AG04450 (cell line): ENCODE results near the gene STK11IP. TPM values are rescaled to one million over a fixed set of nuclear protein-coding genes. Genes with fewer than 3 reads are reported as not detected.

Source experiments
- CTCF ChIA-PET: fragments of 300-600, 350-600 bp; formaldehyde crosslinking; extraction: SDS; loops from one replicate; lab custom pipeline; 2022; ENCODE audit warnings: antibody characterized with exemption, inconsistent platforms; lab: Charles Lee
- POLR2A ChIA-PET: fragments of 350-600 bp; formaldehyde crosslinking; extraction: SDS; loops from one replicate; lab custom pipeline; 2021; ENCODE audit warnings: antibody characterized with exemption, inconsistent platforms; lab: Yijun Ruan, JAX
- DNase-seq: peaks from one replicate; pipeline ENCODE4 v3.0.0-alpha.2; 2011; ENCODE audit warnings: low read depth, low spot score
- H3K27ac ChIP-seq: one replicate; pipeline ENCODE4 v1.5.1; 2012; ENCODE audit warnings: low read depth, low read length, control low read depth
- H3K27me3 ChIP-seq: one replicate; pipeline ENCODE4 v1.6.0; 2012; ENCODE audit warnings: low read length; ENCODE audit not compliant: control insufficient read depth, insufficient read depth
- H3K4me3 ChIP-seq: 2 replicates; pipeline ENCODE4 v1.5.1; 2011; ENCODE audit warnings: mild to moderate bottlenecking, low read depth, low read length, control low read depth
- H3K9me3 ChIP-seq: 2 replicates; pipeline ENCODE4 v1.5.1; 2012; ENCODE audit warnings: low read length; ENCODE audit not compliant: control insufficient read depth, insufficient read depth
- polyA plus RNA-seq: library from polyadenylated mRNA; depleted of rRNA; stranded (reverse); fragments of >200 nt; gene quantifications from 2 replicates; pipeline ENCODE4 v1.2.3, GENCODE V29; 2011
- TF ChIP-seq, protein P1 (sequence below): IDR thresholded peaks from 2 replicates; pipeline ENCODE4 v1.5.1; 2011; ENCODE audit warnings: low read depth, low read length, control low read depth, inconsistent platforms

Gene STK11IP
- polyA plus RNA-seq, 1 experiment = 7.7 TPM

DNA sequence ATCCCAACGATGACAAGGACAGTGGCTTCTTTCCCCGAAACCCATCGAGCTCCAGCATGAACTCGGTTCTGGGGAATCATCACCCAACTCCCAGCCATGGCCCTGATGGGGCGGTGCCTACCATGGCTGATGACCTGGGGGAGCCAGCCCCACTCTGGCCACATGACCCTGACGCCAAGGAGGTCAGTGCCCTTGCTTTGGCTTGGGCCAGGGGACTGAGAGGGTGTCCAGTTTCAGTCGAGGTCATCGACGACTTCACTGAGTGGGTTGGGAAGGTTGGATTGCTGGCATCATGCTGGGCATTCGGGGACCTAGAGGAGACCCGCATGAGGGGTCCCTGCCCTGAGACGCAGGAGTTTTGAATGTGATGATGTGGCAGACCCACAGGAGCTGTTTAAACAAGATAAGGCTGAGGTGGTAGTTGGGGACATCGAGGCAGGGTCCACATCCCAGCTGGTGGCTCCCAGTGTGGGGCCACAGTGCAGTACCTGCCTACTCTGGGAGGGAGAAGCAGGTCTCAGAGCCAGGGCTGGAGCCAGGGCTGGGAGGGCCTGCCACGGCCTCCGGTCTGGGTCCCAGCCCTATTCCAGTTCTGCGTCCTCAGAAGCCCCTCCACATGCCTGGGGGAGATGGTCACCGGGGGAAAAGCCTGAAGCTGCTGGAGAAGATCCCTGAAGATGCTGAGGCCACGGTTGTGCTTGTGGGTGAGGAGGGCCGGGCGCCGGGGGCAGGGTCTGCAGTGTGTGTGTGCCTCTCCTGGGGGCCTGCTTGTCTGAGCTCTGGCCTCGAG is 35.8 kb downstream of the STK11IP start:
- Histone ChIP-seq H3K27me3 (no peaks in the 10 kb centered on the region), H3K4me3 (no peak overlapping the region), H3K9me3 (no peaks in the 10 kb centered on the region), H3K27ac (no peak overlapping the region)
- ChIA-PET POLR2A (no interaction called here), CTCF (interaction anchor here (1.8 kb wide), 1 partner anchor 10 kb away, joined by 6 read pairs; no protein-coding TSS in a partner anchor)
- no peak for DNase-seq
- TF ChIP-seq, protein P1, sequence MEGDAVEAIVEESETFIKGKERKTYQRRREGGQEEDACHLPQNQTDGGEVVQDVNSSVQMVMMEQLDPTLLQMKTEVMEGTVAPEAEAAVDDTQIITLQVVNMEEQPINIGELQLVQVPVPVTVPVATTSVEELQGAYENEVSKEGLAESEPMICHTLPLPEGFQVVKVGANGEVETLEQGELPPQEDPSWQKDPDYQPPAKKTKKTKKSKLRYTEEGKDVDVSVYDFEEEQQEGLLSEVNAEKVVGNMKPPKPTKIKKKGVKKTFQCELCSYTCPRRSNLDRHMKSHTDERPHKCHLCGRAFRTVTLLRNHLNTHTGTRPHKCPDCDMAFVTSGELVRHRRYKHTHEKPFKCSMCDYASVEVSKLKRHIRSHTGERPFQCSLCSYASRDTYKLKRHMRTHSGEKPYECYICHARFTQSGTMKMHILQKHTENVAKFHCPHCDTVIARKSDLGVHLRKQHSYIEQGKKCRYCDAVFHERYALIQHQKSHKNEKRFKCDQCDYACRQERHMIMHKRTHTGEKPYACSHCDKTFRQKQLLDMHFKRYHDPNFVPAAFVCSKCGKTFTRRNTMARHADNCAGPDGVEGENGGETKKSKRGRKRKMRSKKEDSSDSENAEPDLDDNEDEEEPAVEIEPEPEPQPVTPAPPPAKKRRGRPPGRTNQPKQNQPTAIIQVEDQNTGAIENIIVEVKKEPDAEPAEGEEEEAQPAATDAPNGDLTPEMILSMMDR = no peak

DNA sequence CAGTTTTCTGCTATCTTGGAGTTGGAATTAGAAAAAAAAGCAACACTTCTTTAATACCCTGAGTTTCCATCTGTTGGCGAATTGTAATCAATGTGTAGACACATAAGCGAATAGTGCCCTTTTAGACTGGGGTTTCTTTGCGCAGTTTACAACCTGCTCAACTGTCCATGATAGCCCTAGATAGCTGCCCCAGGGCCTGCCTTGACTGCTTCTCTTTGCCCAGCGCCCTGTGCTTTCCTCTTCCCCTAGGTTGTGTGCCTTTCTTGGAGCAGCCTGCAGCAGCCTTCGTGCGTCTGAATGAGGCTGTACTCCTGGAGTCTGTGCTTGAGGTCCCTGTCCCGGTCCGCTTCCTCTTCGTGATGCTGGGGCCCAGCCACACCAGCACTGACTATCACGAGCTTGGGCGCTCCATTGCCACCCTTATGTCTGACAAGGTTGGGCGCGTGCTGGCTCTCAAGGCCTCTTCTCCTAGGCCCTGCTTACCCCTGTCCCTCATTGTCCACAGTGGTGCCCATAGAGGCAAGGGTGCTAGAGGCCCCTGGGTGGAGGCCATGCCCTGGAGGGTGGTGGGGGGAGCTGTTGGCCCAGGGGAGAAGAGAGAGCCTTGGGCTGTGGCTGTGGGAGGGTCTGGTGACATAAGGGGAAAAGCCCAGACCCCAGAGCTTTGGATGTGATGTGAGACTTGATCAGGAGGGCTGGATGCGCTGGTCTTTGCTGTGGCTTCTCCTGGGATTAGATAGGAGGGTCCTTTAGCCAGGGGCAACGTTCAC is 36.7 kb downstream of the STK11IP start:
- no peak for DNase-seq
- Histone ChIP-seq H3K27ac (no peak overlapping the region), H3K4me3 (no peak overlapping the region), H3K9me3 (no peaks in the 10 kb centered on the region), H3K27me3 (no peaks in the 10 kb centered on the region)
- ChIA-PET POLR2A (no interaction called here), CTCF (interaction anchor here (0.6 to 1.8 kb wide), 3 partner anchors 9 to 74 kb away, joined by 3 to 6 read pairs (median 5); no protein-coding TSS in a partner anchor)
- TF ChIP-seq, protein P1 = no peak

DNA sequence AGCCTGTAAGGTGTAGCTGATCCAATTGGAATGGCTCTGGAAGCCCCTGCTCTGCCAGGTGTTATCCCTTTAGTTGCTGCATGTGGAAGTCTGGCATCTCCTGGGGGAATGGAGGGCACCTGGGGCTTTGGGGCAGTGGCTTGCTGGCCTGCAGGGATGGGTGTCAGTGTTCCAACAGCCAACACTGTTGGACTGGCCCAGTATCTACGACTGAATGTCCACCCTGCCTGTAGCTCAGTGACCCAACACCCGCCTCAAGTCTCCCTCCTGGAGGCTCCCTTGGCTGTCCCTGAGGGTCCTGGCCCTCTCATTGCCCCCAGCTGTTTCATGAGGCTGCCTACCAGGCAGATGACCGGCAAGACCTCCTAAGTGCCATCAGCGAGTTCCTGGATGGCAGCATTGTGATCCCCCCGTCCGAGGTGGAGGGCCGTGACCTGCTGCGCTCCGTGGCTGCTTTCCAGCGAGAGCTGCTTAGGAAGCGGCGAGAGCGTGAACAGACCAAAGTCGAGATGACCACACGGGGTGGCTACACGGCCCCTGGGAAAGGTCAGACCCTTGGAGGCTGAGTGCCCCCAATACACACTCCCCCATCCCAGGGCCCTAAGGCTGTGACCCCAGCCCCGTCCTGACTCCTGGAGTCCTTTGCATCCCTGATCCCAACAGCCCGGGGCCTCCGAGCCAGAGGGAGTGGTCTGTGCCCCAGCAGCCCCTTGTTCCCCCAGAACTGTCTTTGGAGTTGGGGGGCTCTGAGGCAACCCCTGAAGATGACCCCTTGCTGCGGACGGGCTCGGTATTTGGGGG is 37.5 kb downstream of the STK11IP start:
- Histone ChIP-seq H3K27ac (no peak overlapping the region), H3K4me3 (no peak overlapping the region), H3K9me3 (no peaks in the 10 kb centered on the region; the same call in 1 of the 2 replicates), H3K27me3 (no peaks in the 10 kb centered on the region)
- ChIA-PET CTCF (interaction anchor here (1.2 to 1.8 kb wide), 2 partner anchors 8 to 75 kb away, joined by 5 to 6 read pairs; no protein-coding TSS in a partner anchor), POLR2A (no interaction called here)
- DNase-seq = no peak
- TF ChIP-seq, protein P1 = no peak

DNA sequence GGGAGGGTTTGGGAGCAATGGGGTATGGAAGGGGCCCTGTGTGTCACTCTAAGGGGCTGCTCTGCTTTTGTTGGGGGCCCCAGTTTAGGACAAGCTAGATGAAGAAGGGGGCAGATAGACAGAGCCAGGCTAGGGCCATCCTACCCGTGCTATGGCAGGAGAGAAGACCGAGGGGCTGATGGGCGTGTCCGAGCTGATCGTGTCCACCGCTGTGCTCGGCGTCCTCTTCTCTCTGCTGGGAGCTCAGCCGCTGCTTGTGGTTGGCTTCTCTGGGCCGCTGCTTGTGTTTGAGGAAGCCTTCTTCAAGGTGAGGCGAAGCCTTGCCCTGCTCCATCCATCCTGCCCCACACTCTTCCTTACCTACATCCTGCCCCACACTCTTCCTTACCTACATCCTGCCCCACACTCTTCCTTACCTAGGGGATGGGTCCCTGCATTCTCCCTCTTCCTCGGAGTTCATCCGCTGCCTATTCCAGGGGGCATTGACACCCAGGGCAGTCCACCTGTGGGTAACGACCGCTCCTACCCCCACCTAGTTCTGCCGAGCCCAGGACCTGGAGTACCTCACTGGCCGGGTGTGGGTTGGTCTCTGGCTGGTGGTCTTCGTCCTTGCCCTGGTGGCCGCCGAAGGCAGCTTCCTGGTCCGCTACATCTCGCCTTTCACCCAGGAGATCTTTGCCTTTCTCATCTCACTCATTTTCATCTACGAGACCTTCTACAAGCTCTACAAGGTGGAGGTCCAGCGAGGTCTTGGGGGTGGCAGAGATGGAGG is 38.7 kb downstream of the STK11IP start:
- ChIA-PET POLR2A (no interaction called here), CTCF (no interaction called here)
- no peak for DNase-seq
- H3K27ac ChIP-seq = no peak overlapping the region
- TF ChIP-seq, protein P1 = no peak
- H3K4me3 ChIP-seq = no peak overlapping the region
- no peaks in the 10 kb centered on the region; the same call in 1 of the 2 replicates for H3K9me3 ChIP-seq
- H3K27me3 ChIP-seq = no peaks in the 10 kb centered on the region
